ENCODE results near the gene TMPRSS9.
A peak's percentile ranks its signal among the peaks of the same experiment; 100 is the strongest.

TMPRSS9 gene

DNA sequence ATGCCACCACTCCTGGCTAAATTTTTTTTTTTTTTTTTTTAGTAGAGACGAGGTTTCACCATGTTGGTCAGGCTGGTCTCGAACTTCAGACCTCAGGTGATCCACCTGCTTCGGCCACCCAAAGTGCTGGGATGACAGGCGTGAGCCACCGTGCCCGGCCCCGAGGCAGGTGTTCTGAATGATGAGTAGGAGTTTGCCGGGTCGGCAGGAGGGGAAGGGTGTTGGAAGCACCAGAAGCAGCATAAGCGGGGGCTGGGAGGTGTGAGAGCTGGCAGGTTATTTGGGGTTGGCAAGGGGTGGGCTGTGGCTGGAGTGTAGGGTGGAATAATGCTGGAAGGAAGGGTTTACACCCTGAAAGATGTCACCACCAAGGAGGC, 29.8 kb upstream of the TMPRSS9 start:
- DNase-seq: no peak

DNA sequence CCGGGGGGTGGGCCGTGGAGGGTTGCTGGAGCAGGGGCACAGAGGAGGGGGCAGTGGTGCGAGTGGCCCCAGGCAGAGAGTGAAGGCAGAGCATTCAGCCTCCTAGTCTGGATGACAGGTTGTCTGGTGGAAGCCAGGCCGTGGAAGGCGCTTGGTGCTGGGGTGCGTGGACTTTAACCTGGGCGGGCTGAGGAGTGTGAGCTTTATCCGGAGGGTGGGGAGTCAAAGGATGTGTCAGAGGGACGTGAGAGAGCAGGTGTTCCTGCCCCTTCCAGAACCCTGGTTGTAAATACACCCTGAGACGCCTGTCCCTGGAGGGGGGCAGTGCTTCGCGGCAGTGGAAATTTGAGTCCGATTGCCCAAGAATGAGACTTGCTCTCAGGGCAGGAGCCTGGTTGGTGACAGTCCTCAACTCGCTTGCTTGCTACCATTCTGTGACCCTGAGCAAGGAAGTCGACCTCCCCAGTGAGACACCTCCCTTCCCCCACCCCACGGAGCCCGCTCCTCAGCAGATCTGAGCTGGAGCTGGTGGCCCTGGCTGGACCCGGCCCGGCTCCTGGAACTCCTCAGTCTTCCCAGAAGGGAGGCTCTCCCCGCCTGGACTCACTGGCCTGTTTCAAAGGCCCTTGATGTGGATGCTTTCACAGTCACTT, 29.3 kb upstream of the TMPRSS9 start:
- no peak for DNase-seq

DNA sequence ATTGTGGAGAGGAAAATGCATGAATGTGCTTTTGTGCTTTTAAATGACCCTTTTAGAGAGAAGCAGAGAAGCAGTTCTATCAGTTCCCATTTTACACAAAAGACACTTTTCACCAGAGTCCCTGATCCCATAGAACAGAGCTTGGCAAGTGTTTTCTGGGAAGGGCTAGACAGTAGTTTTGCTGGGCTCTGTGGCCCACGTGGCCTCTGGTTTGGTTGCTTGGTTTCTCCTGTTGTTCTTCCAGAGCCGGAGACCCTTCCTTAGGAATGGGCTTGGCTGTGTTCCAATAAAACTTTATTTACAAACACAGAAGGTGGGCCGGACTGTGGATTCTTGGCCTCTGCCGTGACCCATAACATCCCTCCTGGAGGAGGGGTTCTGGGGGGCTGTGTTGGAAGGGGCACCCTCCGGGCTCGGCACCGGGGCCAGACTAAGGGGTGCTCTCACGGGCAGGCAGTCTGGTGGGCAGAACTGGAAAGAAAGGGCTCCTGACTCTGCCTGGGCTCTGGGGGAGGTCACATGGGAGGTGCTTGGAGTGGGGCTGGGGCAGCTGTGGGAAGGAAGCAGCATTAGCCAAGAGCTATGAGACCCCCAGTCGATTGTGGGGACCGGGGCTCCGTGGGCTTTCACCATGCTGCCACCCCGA, 28.3 kb upstream of the TMPRSS9 start:
- no peak for DNase-seq

DNA sequence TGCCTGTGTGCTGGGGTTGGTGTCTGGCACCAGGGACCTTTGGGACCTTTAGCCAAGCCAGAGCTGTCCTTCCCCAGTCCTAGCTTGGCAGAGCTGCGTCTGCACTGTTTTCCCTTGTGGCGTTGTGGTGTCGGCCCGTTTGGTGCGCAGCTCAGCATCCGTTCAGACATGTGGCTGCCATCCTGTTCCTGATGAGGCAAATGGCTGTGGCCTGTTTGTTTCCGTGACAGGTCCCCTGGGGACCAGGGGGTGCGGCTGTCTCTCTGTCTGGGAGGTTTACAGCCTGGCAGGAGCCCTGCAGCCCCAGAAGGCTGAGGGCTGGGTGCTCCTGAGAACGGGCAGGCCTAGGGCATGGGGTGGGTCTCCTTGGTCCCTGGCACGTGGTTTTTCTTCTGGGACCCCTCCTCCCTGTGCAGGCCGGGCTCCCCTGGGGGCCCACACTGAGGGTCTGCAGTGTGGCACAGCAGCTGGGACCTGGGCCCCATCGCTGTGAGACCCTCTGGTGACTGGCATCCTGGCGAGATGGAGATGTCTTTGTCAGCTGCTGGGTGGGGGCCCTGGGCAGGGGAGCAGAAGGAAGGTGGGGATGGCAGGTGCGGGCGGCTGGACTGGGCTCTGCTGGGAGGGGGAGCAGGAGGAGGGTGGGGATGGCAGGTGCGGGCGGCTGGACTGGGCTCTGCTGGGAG, 27.6 kb upstream of the TMPRSS9 start:
- no peak for DNase-seq

DNA sequence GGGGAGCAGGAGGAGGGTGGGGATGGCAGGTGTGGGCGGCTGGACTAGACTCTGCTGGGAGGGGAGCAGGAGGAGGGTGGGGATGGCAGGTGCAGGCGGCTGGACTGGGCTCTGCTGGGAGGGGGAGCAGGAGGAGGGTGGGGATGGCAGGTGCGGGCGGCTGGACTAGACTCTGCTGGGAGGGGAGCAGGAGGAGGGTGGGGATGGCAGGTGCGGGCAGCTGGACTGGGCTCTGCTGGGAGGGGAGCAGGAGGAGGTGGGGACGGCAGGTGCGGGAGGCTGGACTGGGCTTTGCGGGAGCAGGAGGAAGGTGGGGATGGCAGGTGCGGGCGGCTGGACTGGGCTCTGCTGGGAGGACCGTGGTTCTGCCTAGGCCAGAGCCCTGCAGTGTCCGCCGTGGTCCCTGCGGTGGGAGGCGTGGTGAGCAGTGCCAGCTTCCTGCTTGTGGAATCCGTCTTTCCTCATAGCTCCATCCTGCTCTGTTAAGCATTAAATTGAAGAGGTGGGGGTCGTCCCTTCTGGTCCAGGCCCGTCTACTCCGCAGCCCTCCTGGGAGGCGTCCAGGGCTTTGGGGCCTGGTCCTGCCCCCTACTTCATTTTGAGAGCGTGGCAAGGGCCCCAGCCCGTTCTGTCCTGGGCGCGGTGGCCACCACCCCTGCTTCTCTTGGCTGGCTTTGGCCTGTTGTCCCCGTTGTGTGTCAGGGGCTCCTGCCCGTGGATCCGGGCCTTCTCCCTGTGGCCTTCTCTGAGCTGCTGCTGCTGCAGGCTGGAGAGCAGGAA, 26.8 kb upstream of the TMPRSS9 start:
- DNase-seq: peak; percentile 79

DNA sequence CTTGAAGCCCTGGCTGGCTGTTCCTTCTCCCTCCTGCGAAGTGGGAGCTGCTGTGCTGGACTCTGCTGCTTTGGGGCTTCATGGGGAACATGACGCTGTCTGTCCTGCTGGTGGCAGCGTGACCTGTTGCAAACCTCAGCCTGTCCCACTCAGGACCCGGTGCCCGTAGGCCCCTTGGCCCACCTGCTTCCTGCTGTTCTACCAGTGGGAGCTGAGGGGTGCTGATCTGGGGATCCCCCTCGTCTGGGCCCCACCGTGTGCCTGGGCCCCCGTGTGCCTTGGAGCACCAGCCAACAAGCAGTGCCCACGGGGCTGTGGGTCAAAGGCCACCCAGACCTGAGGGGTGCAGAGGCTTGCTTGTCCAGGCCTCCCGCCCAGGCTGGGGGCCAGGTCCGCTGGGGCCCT, 26.3 kb upstream of the TMPRSS9 start:
- no peak for DNase-seq

DNA sequence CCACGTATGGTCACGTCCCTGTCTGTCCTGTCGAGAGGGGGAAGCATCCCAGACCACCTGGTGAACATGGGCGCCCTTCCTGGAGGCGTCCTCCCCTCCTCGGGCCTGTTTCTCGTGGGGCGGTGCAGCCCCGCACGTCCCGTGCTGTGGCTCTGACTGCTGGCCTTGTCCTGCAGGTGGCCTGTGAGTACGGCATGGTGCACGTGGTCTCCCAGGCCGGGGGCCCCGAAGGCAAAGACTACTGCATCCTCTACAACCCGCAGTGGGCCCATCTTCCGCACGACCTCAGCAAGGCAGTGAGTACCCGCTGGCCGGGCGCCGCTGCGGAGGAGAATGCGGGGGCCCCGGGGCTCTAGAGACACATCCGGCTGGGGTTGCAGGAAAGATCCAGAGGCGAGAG, 25.6 kb upstream of the TMPRSS9 start:
- no peak for DNase-seq

DNA sequence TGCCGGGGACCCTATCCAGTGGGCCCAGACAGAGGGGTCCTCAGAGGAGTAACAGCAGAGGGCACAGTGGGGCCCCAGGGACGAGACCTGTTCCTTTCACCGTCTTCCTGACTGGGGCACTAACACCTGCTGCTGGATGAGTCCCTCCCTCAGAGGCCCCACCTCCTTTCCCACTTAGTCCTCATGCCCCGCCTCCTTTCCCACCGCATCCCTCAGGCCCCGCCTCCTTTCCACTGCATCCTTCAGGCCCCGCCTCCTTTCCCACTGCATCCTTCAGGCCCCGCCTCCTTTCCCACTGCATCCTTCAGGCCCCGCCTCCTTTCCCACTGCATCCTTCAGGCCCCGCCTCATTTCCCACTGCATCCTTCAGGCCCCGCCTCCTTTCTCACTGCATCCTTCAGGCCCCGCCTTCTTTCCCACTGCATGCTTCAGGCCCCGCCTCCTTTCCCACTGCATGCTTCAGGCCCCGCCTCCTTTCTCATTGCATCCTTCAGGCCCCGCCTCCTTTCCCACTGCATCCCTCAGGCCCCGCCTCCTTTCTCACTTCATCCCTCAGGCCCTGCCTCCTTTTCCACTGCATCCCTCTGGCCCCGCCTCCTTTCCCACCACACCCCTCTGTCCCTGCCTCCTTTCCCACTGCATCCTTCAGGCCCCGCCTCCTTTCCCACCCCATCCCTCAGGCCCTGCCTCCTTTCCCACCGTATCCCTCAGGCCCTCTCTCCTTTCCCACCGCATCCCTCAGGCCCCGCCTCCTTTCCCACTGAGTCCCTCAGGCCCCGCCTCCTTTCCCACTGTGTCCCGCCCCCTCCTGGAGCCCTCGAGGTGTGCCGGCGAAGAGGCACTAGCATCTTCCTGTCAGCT, 24.8 kb upstream of the TMPRSS9 start:
- no peak for DNase-seq

DNA sequence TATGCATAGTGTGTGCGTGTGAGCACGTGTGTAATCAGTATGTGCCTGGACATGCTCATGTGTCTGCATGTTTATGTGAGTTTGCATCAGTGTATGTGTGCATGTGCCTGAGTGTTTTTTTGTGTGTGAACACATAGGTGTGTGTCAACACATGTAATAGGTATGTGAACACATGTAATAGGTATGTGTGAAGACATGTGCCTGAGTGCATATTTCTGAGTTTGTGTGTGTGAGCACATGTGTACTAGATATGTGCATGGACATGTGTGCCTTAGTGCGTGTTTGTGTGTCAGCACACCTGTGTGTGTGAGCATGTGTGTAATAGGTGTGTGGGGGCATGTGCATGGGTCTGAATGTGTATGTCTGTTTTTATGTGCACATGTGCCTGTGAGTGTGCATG, 24.2 kb upstream of the TMPRSS9 start:
- DNase-seq: no peak

DNA sequence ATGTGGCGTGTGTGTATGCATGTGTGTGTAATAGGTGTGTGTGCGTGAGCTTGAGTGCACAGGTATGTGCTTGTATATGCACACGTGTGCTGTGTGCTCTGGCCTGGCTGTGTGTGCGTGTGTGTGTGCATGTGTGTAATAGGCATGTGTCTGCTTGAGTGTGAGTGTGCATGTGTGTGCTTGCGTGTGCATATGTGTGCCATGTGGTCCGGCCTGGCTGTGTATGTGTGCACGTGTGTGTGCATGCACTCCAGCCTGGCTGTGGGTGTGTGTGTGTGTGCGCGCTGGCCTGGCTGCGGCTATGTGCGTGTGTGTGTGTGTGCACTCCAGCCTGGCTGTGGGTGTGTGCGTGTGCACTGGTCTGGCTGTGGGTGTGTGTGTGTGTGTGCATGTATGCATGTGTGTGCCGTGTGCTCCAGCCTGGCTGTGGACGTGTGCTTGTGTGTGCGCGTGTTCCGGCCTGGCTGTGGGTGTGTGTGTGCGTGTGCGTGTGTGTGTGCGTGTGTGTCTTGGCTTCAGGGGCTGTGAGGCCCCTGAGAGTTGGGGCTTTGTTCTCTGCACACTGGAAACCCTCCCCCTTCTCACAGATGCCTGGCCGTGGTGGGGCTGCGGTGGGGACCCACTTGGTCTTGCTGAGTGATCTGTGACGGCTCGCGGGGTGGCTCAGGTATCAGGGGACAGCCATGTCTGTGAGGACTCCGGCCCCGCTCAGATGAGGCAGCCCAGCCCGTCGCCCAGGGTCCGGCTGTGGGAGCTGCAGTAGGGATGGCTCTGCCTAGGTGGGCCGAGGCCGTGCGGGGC, 23.3 kb upstream of the TMPRSS9 start:
- no peak for DNase-seq

DNA sequence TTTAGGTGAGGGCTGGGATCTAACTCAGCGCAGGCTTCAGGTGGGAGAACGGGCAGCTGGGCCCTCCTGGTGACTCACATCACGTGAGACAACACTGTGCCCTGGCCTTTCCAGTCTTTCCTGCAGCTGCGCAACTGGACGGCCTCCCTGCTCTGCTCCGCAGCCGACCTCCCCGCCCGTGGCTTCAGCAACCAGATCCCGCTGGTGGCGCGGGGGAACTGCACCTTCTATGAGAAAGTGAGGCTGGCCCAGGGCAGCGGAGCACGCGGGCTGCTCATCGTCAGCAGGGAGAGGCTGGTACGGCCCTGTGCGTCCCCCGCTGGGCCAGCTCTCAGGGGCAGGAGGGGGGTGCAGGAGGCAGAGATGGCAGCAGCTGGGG, 22.7 kb upstream of the TMPRSS9 start:
- peak; percentile 75 for DNase-seq

DNA sequence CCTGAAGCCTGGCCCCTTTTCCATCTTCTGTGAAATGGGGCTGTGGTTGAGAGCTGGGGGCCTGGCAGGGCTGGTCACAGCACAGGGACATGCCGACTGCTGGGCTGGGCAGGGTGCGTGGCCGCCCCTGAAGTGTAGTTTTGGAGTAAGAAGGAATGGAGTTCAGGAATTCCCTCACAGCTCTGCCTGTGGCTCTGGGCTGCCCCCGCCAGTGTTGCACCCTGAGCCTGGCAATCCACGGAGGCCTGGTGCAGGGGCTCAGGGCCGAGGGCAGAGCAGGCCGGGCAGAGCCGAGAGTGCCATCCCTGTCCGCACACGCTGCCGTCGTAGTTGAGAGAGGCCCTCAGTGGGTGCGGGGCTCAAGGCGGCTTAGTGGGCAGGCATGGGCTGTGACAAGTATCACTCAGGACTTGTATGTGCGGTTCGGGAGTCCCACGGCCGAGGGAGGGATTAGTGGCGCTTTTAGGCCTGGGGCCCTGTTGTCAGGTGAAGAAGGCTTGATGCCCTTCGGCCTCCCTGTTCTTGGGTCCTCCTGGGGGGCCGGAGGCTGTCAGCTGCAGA, 21.9 kb upstream of the TMPRSS9 start:
- no peak for DNase-seq

DNA sequence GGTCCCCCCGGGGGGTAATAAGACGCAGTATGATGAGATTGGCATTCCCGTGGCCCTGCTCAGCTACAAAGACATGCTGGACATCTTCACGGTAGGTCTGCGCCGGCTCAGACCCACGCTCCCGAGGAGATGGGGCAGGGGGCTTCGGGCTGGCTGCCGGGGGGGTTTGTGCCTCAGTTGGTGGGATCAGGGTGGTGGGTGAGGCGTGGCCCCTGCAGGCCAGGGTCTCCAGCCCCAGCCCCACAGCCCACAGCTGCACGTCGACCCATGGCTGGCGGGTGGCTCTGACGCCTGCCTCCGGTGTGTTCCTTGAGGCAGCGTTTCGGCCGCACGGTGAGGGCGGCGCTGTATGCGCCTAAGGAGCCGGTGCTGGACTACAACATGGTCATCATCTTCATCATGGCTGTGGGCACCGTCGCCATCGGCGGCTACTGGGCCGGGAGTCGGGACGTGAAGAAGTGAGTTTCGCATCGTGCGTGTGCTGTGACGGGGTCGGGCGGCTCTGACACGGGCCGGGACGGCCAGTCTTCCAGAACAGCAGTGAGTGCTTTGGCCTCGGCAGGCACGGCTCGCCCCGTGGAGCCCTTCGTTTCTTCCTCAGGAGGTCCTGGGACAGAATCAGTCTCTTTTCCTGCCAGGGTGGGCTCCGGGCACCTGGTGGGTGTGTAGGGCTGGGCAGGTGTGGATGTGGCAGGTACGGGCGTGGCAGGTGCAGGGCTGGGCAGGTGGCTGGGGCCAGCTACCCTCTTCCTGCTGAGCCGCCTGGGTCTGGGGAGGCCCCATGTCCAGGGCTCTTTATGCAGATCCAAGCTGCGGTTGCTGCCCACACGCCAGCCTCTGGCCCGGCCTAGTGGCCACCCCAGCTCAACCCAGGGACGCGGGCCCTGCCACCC, 21.1 kb upstream of the TMPRSS9 start:
- DNase-seq: no peak

DNA sequence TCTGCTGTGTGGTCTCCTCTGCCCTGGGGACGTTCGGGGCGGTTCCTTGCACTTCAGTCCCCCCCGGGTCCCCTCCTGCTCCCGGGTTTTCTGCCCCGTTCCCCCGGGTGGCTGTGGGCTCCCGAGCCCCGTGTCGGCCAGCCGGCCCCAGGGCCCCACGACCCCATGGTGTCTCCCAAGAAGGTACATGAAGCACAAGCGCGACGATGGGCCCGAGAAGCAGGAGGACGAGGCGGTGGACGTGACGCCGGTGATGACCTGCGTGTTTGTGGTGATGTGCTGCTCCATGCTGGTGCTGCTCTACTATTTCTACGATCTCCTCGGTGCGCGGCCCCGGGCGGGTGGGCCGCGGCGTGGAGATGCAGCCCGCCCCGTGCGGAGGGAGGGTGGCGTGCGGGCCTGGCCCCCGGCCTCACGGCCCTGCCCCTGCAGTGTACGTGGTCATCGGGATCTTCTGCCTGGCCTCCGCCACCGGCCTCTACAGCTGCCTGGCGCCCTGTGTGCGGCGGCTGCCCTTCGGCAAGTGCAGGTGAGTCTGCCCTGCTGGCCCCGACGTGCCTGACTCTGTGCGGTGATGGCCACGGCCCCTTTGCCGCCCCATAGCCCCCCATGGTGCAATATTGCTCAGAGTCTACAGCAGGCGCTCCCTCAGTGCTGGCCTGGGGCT, 20.3 kb upstream of the TMPRSS9 start:
- no peak for DNase-seq

DNA sequence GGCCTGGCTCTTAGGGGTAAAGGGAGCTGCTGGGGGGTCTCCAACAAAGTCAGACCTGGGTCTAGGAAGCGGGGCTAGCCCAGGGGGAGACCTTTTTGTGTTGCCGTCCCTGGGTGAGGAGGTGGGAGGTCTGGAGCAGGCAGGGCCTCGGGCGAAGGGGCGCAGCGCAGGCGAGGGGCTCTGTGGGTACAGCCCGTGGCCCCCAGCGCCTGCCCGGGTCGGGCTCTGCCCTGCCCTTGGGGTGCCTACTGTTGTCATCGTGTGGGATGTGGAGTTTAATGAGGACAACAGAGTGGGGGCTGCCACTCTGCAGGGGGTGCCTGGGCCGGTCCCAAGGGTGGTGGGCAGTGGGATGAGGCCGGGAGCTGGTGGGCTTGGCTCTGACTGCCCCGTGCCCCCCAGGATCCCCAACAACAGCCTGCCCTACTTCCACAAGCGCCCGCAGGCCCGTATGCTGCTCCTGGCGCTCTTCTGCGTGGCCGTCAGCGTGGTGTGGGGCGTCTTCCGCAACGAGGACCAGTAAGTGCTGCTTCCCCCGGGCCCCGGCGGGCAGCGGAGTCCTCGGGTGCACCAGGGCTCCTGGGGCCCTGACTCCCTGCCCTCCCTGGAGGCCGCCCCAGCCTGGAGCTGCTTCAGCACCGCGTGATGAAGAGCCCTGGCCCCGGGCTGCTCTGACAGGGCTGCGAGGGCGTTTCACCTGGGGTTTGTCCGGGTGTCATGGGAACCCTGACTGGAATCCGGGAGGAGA, 19.4 kb upstream of the TMPRSS9 start:
- DNase-seq: no peak

DNA sequence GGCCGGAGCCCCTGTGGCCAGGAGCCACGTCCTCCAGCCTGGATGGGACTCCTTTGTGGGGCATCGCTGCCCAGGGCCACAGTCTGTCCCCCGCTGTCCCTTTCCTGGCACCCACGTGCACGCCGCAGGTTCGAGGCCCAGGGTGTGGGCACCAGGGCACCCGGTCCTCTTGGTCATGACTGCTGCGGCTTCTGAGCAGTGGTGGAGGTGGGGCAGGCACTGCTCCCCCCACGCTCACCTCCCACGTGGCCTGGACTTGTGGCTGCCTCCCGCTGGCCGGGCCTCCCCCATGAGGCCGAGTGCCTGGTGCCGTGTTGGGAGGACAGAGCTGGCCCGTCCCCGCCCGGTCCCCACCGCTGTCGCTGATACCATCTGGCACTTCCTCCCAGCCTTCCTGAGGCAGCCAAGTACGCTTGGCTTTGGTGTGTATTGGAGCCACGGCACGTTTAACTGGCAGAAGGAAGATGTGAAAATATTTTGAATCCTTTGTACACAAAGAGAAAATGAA, 18.8 kb upstream of the TMPRSS9 start:
- no peak for DNase-seq

DNA sequence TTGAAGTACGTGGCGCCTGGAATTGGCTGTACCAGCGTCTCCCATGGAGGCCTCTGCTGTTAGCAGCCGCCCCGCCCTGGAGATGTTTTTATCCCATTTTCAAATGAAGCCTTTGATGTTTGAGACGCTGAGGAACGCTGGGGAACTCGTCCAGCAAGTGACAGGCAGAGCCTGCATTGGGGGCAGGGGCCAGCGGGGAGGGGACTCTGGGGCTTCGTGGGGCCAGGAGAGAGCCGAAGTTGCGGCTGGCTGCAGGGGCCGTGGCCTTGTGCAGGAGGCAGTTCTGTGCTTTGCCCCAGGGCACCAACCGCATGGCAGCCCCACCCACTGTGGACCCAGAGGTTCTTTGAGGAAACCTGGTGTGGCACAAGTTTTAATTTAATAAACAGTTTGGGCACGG, 18.1 kb upstream of the TMPRSS9 start:
- DNase-seq: no peak

DNA sequence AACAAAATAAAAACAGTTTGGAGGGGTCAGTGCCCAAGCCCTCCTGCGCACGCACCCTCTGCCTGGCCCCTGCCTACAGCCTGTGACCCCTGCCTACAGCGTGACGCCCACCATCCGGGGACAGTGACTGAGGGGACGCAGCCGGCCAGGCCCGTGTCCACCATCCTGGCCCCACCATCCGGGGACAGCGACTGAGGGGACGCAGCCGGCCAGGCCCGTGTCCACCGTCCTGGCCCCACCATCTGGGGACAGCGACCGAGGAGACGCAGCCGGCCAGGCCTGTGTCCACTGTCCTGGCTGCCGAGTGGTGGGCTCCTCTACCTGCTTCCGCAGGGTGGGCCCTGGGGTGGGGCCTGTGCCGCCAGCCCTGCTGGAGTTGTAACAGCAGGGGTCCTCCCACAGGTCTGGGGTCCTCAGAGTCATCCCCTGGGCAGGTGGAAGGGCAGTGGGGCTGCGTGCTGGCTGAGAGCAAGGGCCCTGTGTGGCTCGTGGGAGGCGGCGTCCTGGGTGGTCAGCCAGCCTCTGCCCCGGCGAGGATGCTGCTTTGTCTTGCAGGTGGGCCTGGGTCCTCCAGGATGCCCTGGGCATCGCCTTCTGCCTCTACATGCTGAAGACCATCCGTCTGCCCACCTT, 17.3 kb upstream of the TMPRSS9 start:
- DNase-seq: no peak

Measured in NCI-H510A (cell line).